Measurements from ENCODE around the gene VPS51. TPM values are rescaled to one million over a fixed set of nuclear protein-coding genes. Genes with fewer than 3 reads are reported as not detected.
"Not testable (repeated sequence)": the region's sequence is repeated elsewhere in the genome, so short reads cannot be mapped to it uniquely, and the experiment has no call there.

VPS51 gene
- total and polyA plus RNA-seq, 4 donors, result 69.6 to 164 (median 124) TPM

GRCh38 chr11:65141896-65142494 is 46.0 kb downstream of the VPS51 start:
- ATAC-seq (ENCODE audit: insufficient read depth, low FRiP score) (no peak), DNase-seq (no peak)

GRCh38 chr11:65147352-65148075 is 51.5 kb downstream of the VPS51 start:
- DNase-seq, result no peak
- ATAC-seq (ENCODE audit: insufficient read depth, low FRiP score), result no peak
- H3K9ac ChIP-seq (ENCODE audit: insufficient read depth in 1 of 2, low read length in 2 of 2), result no peak overlapping the region
- H3K27me3 ChIP-seq (ENCODE audit: control insufficient read depth in 3 of 3, insufficient read depth in 3 of 3, low read length in 2 of 3), result no peaks in the 10 kb centered on the region
- 91 to 94% methylated on average over 2 of the region's 2 CpGs for WGBS, 2 donors
- no peak for TF ChIP-seq CTCF (IDR thresholded peaks at IDR 0.05; ENCODE audit: control extremely low read depth, extremely low read depth)
- H3K9me3 ChIP-seq (ENCODE audit: control insufficient read depth in 4 of 4, insufficient read depth in 3 of 4, low read length in 3 of 4), result no peaks in the 10 kb centered on the region
- H3K36me3 ChIP-seq (ENCODE audit: control insufficient read depth in 4 of 4, insufficient read depth in 4 of 4, low read length in 4 of 4), result no peaks in the 10 kb centered on the region
- no peak overlapping the region for H3K4me3 ChIP-seq
- no peak overlapping the region for H3K27ac ChIP-seq (ENCODE audit: low read depth in 1 of 2, low read length in 1 of 2)
- peaks cover 0 to 6% (median 3%) of the 10 kb centered on the region in 5 donors for H3K4me1 ChIP-seq (ENCODE audit: control insufficient read depth in 5 of 5, insufficient read depth in 5 of 5, low read length in 5 of 5)

More at GRCh38 chr11:65141896-65142494, 46.0 kb downstream of the VPS51 start:
- no peak overlapping the region for H3K27ac ChIP-seq (ENCODE audit: low read depth in 1 of 2, low read length in 1 of 2)
- no peaks in the 10 kb centered on the region for H3K36me3 ChIP-seq (ENCODE audit: control insufficient read depth in 4 of 4, insufficient read depth in 4 of 4, low read length in 4 of 4)
- H3K9ac ChIP-seq (ENCODE audit: insufficient read depth in 1 of 2, low read length in 2 of 2), result no peak overlapping the region
- H3K4me3 ChIP-seq, result no peak overlapping the region
- H3K9me3 ChIP-seq (ENCODE audit: control insufficient read depth in 4 of 4, insufficient read depth in 3 of 4, low read length in 3 of 4), result no peaks in the 10 kb centered on the region
- TF ChIP-seq CTCF (IDR thresholded peaks at IDR 0.05; ENCODE audit: control extremely low read depth, extremely low read depth), result no peak
- no peaks in the 10 kb centered on the region for H3K27me3 ChIP-seq (ENCODE audit: control insufficient read depth in 3 of 3, insufficient read depth in 3 of 3, low read length in 2 of 3)
- WGBS, 2 donors, result 66% methylated on average over 7 of the region's 7 CpGs
- H3K4me1 ChIP-seq (ENCODE audit: control insufficient read depth in 5 of 5, insufficient read depth in 5 of 5, low read length in 5 of 5), result no peaks in the 10 kb centered on the region

- Histone ChIP-seq H3K9ac (ENCODE audit: insufficient read depth in 1 of 2, low read length in 2 of 2) (no peak overlapping the region), H3K36me3 (ENCODE audit: control insufficient read depth in 4 of 4, insufficient read depth in 4 of 4, low read length in 4 of 4) (no peaks in the 10 kb centered on the region), H3K4me3 (no peak overlapping the region), H3K27me3 (ENCODE audit: control insufficient read depth in 3 of 3, insufficient read depth in 3 of 3, low read length in 2 of 3) (no peaks in the 10 kb centered on the region), H3K4me1 (ENCODE audit: control insufficient read depth in 5 of 5, insufficient read depth in 5 of 5, low read length in 5 of 5) (peaks cover 0 to 6% (median 3%) of the 10 kb centered on the region in 5 donors), H3K9me3 (ENCODE audit: control insufficient read depth in 4 of 4, insufficient read depth in 3 of 4, low read length in 3 of 4) (no peaks in the 10 kb centered on the region), H3K27ac (ENCODE audit: low read depth in 1 of 2, low read length in 1 of 2) (no peak overlapping the region)
- WGBS, 2 donors, result 84 to 93% methylated on average over 5 of the region's 5 CpGs
- DNase-seq (no peak), ATAC-seq (ENCODE audit: insufficient read depth, low FRiP score) (no peak)
- TF ChIP-seq CTCF (IDR thresholded peaks at IDR 0.05; ENCODE audit: control extremely low read depth, extremely low read depth), result no peak
Measured at GRCh38 chr11:65148657-65149056, 52.6 kb downstream of the VPS51 start.

DNA sequence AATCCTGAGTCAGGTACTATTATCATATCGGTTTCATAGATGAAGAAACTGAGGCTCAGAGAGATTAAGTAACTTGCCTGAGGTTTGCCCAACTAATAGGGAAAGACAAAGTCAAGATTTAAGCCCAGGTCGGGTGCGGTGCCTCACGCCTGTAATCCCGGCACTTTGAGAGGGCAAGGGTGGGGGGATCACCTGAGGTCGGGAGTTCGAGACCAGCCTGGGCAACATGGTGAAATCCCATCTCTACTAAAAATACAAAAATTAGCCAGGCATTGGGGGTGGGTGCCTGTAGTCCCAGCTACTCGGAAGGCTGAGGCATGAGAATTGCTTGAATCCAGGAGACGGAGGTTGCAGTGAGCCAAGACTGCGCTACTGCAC is 54.1 kb downstream of the VPS51 start:
- H3K4me1 ChIP-seq (ENCODE audit: control insufficient read depth in 5 of 5, insufficient read depth in 5 of 5, low read length in 5 of 5); ATAC-seq (ENCODE audit: insufficient read depth, low FRiP score); DNase-seq; H3K4me3 ChIP-seq; H3K36me3 ChIP-seq (ENCODE audit: control insufficient read depth in 4 of 4, insufficient read depth in 4 of 4, low read length in 4 of 4); H3K9ac ChIP-seq (ENCODE audit: insufficient read depth in 1 of 2, low read length in 2 of 2); H3K27me3 ChIP-seq (ENCODE audit: control insufficient read depth in 3 of 3, insufficient read depth in 3 of 3, low read length in 2 of 3); H3K9me3 ChIP-seq (ENCODE audit: control insufficient read depth in 4 of 4, insufficient read depth in 3 of 4, low read length in 3 of 4): not testable (repeated sequence)
- 61 to 71% methylated on average over 10 of the region's 10 CpGs for WGBS, 2 donors
- H3K27ac ChIP-seq (ENCODE audit: low read depth in 1 of 2, low read length in 1 of 2), result peak overlapping the region; percentile 82 to 85

Data from lung (tissue), 12 donors.